ENCODE measurements around the gene TENM4.

- TF ChIP-seq CTCF (IDR thresholded peaks at IDR 0.05): no peak
- TF ChIP-seq EZH2 (IDR thresholded peaks at IDR 0.05): no peak
- TF ChIP-seq EZH2phosphoT487 (IDR thresholded peaks at IDR 0.05): no peak
Measured at GRCh38 chr11:79185351-79185750, 255.5 kb downstream of the TENM4 start.

Data from neural progenitor cell (in vitro differentiated cells).